Activated T-cell treated with anti-CD3 and anti-CD28 coated beads, Interleukin-2, amount 50 U/mL, for 24 hours (primary cell): ENCODE data around the gene MCM5.
"Not testable (repeated sequence)": the region's sequence is repeated elsewhere in the genome, so short reads cannot be mapped to it uniquely, and the experiment has no call there.

Source experiments
- DNase-seq: peaks from one replicate; pipeline ENCODE4 v3.0.0-alpha.2; 2020
- H3K27ac Mint-ChIP-seq: 2 replicates; pipeline ENCODE4 v1.8.0; 2020; ENCODE audit warnings: mild to moderate bottlenecking, mixed read lengths
- H3K27me3 Mint-ChIP-seq: 2 replicates; pipeline ENCODE4 v1.8.0; 2020; ENCODE audit warnings: mixed read lengths
- H3K36me3 Mint-ChIP-seq: 2 replicates; pipeline ENCODE4 v1.8.0; 2020; ENCODE audit warnings: low read depth, mixed read lengths
- H3K4me1 Mint-ChIP-seq: 2 replicates; pipeline ENCODE4 v1.8.0; 2020; ENCODE audit warnings: low read depth, mixed read lengths
- H3K4me3 Mint-ChIP-seq: 2 replicates; pipeline ENCODE4 v1.8.0; 2020; ENCODE audit warnings: mild to moderate bottlenecking, moderate library complexity, mixed read lengths
- H3K9me3 Mint-ChIP-seq: 2 replicates; pipeline ENCODE4 v1.8.0; 2020; ENCODE audit warnings: mixed read lengths

The MCM5 gene

DNA sequence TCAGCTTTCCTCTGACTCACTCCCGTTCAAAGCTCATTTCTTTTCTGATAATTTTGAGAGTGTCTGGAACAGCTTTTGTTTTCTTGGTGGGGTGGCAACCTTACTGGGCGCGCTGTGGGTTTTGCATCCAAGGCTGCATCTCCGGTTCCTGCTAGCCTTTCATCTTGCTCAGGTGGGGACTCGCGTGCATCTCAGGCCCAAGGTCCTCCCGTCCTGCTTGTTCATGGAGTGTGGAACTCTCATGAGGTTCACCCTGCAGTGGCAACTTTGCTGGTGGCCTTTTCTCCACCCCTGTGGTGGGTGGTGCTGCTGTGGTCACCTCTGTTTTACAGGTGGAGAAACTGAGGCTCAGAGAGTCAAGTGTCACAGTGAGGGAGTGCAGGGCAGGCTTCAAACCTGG lies 25.6 kb downstream of the MCM5 start:
- H3K4me3 Mint-ChIP-seq, result no peak overlapping the region
- no peaks in the 10 kb centered on the region for H3K9me3 Mint-ChIP-seq
- H3K27ac Mint-ChIP-seq, result peak overlapping the region; percentile 38
- H3K4me1 Mint-ChIP-seq, result no peaks in the 10 kb centered on the region
- no peaks in the 10 kb centered on the region for H3K27me3 Mint-ChIP-seq
- peaks cover 94% of the 10 kb centered on the region for H3K36me3 Mint-ChIP-seq
- DNase-seq, result no peak

DNA sequence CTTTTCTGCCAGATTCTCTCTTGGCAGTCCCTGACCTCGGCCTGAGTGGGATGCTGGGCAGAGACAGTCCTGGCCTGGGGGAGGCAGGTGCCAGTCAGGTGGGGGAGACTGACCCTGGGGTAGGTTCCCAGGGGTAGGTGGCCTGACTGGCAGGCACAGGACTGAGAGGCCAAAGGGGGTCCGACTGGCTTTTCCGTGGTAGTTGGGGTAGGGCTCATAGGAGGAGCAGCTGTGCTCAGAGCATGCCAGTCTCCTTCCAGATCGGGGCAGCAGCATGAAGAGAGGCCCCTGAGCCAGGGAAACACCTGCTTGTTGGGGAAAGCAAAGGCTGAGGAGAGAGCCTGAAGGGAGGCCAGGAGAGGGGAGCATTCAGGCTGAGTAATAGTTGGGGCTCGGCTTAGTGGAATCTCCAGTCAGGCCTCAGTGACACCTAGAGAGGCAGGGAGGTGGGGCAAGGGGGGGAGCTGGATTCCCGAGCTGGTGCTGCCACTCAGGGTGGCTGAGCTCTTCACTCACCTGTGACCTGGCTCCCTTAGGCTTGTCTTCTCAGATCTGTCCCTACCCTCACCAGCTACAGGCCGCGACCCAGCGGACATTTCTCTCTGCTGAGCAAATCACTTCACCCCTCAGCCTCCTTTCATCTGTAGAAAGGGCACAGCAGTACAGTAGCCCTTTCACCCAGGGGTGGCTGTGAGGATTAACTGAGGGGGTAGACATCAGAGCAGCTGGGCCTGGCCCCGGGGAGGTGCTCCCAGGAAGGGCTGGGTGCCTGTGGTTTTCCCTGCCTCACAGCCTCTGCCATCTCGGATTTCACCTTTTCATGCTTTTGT lies 26.2 kb downstream of the MCM5 start:
- Mint-ChIP-seq H3K9me3 (no peaks in the 10 kb centered on the region), H3K27me3 (no peaks in the 10 kb centered on the region), H3K4me1 (no peaks in the 10 kb centered on the region), H3K4me3 (no peak overlapping the region), H3K36me3 (peaks cover 94% of the 10 kb centered on the region), H3K27ac (peak overlapping the region; percentile 59)
- DNase-seq, result no peak

DNA sequence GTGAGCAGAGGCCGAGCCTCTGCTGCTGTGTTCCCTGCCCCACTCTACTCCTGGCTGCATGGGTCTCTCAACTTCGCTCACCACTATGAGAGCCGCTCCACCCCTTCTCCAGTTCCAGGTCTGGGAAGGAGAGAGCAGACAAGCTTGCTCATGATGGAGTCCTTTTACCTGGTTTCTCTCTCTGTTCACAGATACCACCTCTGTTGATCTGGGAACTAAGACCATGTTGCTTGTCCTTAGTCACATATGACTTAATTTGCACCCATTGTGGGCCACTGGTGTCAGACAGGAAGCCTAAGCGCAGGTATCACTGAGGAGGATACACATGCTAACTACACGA lies 26.8 kb downstream of the MCM5 start:
- peak overlapping the region; percentile 59 for H3K27ac Mint-ChIP-seq
- peaks cover 94% of the 10 kb centered on the region for H3K36me3 Mint-ChIP-seq
- no peaks in the 10 kb centered on the region for H3K9me3 Mint-ChIP-seq
- no peaks in the 10 kb centered on the region for H3K27me3 Mint-ChIP-seq
- H3K4me1 Mint-ChIP-seq, result no peaks in the 10 kb centered on the region
- DNase-seq, result no peak
- no peak overlapping the region for H3K4me3 Mint-ChIP-seq

- Mint-ChIP-seq H3K27ac (no peak overlapping the region), H3K4me3 (no peak overlapping the region), H3K27me3 (no peaks in the 10 kb centered on the region), H3K36me3 (peaks cover 94% of the 10 kb centered on the region), H3K4me1 (no peaks in the 10 kb centered on the region), H3K9me3 (no peaks in the 10 kb centered on the region)
- peak; percentile 80 for DNase-seq
Observed at GRCh38 chr22:35430897-35431322, 31.0 kb downstream of the MCM5 start.

GRCh38 chr22:35431483-35432227 lies 31.7 kb downstream of the MCM5 start:
- Mint-ChIP-seq H3K9me3 (no peaks in the 10 kb centered on the region), H3K36me3 (peaks cover 92% of the 10 kb centered on the region), H3K27me3 (no peaks in the 10 kb centered on the region), H3K27ac (no peak overlapping the region), H3K4me3 (no peak overlapping the region), H3K4me1 (no peaks in the 10 kb centered on the region)
- DNase-seq, result no peak

DNA sequence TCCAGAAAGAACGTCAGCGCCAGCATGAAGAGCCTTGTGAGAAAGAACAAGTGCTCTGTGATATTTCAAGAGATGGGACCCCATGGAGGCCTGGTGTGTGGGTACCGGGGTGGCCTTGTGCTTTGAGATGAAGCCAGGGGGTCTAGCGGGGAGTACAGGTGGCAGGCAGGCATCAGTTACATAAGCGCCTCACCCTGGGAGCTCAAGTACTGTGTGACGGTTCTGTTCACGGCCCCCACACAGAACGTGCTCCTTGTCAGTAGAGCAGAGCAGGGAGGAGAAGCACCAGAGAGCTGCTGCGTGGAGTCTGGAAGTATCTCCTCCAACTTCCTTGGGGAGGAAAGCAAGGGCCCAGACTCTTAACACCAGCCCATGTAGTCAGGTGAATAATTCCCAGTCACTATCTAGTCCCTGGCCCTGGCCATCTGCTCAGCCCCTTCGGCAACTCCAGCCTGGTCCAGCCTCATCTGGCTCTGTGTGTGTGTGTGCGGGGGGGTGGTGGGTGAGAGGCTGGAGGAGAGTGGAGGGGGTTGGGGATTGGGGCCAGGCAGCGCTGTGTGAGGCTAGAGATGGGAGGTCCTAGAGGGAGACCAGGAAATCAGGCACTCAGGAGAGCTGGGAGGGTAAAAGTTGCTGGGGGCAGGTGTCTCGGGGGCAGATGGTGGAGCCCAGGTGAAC lies 32.4 kb downstream of the MCM5 start:
- Mint-ChIP-seq H3K4me1 (no peaks in the 10 kb centered on the region), H3K27ac (peak overlapping the region; percentile 18), H3K9me3 (no peaks in the 10 kb centered on the region), H3K36me3 (peaks cover 92% of the 10 kb centered on the region), H3K4me3 (no peak overlapping the region), H3K27me3 (no peaks in the 10 kb centered on the region)
- no peak for DNase-seq

DNA sequence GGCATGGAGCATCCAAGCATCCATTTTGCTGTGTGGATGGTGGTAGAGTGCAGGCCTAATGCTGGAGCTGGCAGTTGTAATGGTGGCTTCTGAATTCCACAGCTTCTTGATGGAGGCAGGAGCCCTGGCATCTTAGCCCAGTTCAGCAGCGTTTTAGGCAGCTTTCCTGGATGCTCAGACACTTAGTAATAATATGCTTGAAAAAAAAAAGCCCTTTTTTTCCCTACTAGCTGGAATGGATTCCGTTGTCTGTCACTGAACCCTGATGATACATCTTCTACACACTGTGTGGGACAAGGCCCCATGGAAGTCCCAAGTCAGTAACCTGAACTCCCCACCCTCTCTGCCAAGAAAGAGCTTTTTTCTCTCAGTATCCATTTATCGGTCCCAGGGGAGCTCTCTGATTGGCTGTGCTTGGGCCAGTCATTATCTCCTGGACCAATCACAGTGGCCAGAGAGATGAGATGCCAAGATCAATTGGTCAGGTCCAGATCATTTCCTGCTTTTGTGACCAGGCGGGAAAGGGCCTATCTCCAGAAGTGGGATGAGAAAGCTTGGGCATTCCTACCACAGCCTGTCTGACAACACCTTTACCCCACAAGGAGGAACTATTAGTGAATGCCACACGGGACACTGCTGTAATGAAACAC lies 34.2 kb downstream of the MCM5 start:
- Mint-ChIP-seq H3K9me3 (no peaks in the 10 kb centered on the region), H3K4me1 (no peaks in the 10 kb centered on the region), H3K4me3 (no peak overlapping the region), H3K27ac (peak overlapping the region; percentile 18), H3K27me3 (no peaks in the 10 kb centered on the region), H3K36me3 (peaks cover 89% of the 10 kb centered on the region)
- no peak for DNase-seq

DNA sequence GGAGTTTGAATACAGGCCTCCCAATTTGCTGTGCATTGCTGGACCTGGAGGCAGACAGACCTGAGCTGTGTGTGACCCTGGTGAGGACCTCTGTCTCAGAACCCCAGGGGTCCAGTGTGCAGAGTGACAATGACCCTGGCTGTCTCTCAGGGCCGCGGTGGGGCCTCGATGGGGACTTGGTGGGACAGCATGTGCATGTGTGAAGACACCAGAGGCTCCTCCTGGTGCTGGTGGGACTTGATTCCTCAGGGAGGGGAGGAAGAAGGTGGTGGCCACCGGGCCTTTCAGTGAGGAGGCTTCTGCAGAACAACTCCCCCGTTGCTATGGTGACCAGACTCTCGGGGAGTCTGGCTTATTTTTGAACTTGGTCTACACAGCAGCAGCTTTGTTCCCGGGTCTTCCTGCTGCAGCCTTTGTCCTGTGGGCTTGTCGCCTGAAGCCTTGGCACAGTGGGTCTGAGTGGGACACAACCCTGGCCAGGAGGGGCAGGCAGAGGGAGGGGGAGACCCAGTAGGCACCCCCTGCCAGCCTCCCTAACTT lies 35.3 kb downstream of the MCM5 start:
- DNase-seq, result no peak
- Mint-ChIP-seq H3K4me1 (no peaks in the 10 kb centered on the region), H3K9me3 (no peaks in the 10 kb centered on the region), H3K27ac (peak overlapping the region; percentile 26), H3K36me3 (peaks cover 89% of the 10 kb centered on the region), H3K4me3 (no peak overlapping the region), H3K27me3 (no peaks in the 10 kb centered on the region)

DNA sequence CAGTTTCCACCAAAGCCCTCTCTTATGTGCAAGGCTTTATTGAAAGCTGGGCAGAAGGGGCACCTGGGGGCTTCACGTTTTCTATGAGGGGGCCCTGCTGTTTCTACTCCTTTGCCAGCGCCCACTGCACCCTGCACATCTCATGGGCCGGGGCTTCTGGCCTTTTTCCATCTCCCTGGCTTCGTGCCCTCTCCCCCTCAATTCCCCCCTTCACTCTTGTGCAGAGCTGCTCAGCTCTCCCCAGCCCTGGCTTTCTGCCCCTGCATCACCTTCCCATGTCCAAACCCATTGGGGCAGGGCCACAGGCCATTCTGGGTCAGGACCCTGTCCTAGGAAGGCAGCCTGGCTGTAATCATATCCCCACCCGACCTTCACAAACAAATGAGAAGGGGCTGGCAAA lies 36.5 kb downstream of the MCM5 start:
- H3K27ac Mint-ChIP-seq, result peak overlapping the region; percentile 12
- H3K9me3 Mint-ChIP-seq, result no peaks in the 10 kb centered on the region

DNA sequence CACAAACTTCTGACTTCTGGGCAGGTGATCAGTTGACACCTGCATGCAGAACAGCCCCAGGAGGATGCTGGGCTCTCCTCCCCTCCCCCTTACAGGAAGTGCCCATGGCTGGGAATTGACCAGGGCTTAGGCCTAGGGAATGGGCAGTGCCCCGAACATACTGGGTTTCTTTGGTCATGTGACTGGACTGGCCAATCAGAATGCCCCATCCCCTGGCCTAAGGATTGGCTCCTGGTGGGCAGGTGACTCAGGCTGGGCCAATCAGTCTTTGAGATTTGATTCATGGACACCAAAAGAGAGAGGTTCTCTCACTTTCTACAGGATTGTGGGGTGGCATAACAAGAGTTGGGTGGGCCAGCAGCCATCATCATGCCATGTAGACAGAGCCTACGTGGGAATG lies 37.1 kb downstream of the MCM5 start:
- H3K4me1 Mint-ChIP-seq, result no peaks in the 10 kb centered on the region
- H3K4me3 Mint-ChIP-seq, result no peak overlapping the region
- DNase-seq, result no peak
- peaks cover 76% of the 10 kb centered on the region for H3K36me3 Mint-ChIP-seq
- no peak overlapping the region for H3K27ac Mint-ChIP-seq
- H3K27me3 Mint-ChIP-seq, result no peaks in the 10 kb centered on the region
- H3K9me3 Mint-ChIP-seq, result no peaks in the 10 kb centered on the region

More for the DNA sequence above, 36.5 kb downstream of the MCM5 start:
- no peaks in the 10 kb centered on the region for H3K4me1 Mint-ChIP-seq
- DNase-seq, result no peak
- H3K4me3 Mint-ChIP-seq, result no peak overlapping the region
- H3K27me3 Mint-ChIP-seq, result no peaks in the 10 kb centered on the region
- H3K36me3 Mint-ChIP-seq, result peaks cover 81% of the 10 kb centered on the region

GRCh38 chr22:35438673-35439364 lies 38.9 kb downstream of the MCM5 start:
- DNase-seq, H3K4me3 Mint-ChIP-seq, H3K9me3 Mint-ChIP-seq, H3K4me1 Mint-ChIP-seq, H3K27ac Mint-ChIP-seq, H3K27me3 Mint-ChIP-seq: not testable (repeated sequence)
- H3K36me3 Mint-ChIP-seq, result peaks cover 69% of the 10 kb centered on the region

DNA sequence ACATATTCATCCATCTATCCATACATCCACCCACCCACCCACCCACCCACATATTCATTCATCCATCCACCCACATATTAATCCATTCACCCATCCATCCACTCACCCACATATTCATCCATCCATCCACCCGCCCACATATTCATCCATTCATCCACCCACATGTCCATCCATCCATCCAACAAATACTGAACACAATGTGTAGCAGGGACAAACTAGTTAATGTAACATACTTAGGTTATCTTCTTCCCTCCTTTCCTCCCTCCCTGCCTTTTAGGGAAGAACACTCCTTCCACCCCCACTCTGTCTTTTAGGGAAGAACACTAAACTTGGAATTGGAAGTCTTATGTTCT lies 39.4 kb downstream of the MCM5 start:
- DNase-seq, result no peak
- no peak overlapping the region for H3K4me3 Mint-ChIP-seq
- H3K36me3 Mint-ChIP-seq, result peaks cover 64% of the 10 kb centered on the region
- no peaks in the 10 kb centered on the region for H3K9me3 Mint-ChIP-seq
- H3K27ac Mint-ChIP-seq, result no peak overlapping the region
- peaks cover 2% of the 10 kb centered on the region for H3K4me1 Mint-ChIP-seq
- H3K27me3 Mint-ChIP-seq, result no peaks in the 10 kb centered on the region

- no peak for DNase-seq
- H3K27ac Mint-ChIP-seq, result no peak overlapping the region
- no peaks in the 10 kb centered on the region for H3K9me3 Mint-ChIP-seq
- no peaks in the 10 kb centered on the region for H3K27me3 Mint-ChIP-seq
- peaks cover 56% of the 10 kb centered on the region for H3K36me3 Mint-ChIP-seq
- peaks cover 2% of the 10 kb centered on the region for H3K4me1 Mint-ChIP-seq
- H3K4me3 Mint-ChIP-seq, result no peak overlapping the region
Observed at GRCh38 chr22:35440129-35440528, 40.2 kb downstream of the MCM5 start.
